ENCODE data around the gene PER2. TPM values are rescaled to one million over a fixed set of nuclear protein-coding genes. Genes with fewer than 3 reads are reported as not detected.

Gene PER2
- total and polyA plus RNA-seq, 2 of the 13 experiments (the other 11 are each of a cell fraction or from before 2014, with no cell fraction given), result 5.1 to 9.4 TPM

- TF ChIP-seq PRDM4 (CRISPR knock-in tag; IDR thresholded peaks at IDR 0.05; ENCODE audit: borderline replicate concordance) (no peak), ZSCAN30 (CRISPR knock-in tag; IDR thresholded peaks at IDR 0.05) (no peak), TCF12 (IDR thresholded peaks at IDR 0.05) (no peak), TCF12 (CRISPR knock-in tag; IDR thresholded peaks at IDR 0.05) (no peak), PLSCR1 (CRISPR knock-in tag; IDR thresholded peaks at IDR 0.05; ENCODE audit: borderline replicate concordance) (no peak), JARID2 (CRISPR knock-in tag; IDR thresholded peaks at IDR 0.05; ENCODE audit: insufficient replicate concordance) (no peak), BHLHE40 (IDR thresholded peaks at IDR 0.05; ENCODE audit: low read length) (no peak), HOXA3 (CRISPR knock-in tag; IDR thresholded peaks at IDR 0.05) (peak; percentile 55), TARDBP (CRISPR knock-in tag; IDR thresholded peaks at IDR 0.05) (no peak)
- TF ChIP-seq, protein P1, sequence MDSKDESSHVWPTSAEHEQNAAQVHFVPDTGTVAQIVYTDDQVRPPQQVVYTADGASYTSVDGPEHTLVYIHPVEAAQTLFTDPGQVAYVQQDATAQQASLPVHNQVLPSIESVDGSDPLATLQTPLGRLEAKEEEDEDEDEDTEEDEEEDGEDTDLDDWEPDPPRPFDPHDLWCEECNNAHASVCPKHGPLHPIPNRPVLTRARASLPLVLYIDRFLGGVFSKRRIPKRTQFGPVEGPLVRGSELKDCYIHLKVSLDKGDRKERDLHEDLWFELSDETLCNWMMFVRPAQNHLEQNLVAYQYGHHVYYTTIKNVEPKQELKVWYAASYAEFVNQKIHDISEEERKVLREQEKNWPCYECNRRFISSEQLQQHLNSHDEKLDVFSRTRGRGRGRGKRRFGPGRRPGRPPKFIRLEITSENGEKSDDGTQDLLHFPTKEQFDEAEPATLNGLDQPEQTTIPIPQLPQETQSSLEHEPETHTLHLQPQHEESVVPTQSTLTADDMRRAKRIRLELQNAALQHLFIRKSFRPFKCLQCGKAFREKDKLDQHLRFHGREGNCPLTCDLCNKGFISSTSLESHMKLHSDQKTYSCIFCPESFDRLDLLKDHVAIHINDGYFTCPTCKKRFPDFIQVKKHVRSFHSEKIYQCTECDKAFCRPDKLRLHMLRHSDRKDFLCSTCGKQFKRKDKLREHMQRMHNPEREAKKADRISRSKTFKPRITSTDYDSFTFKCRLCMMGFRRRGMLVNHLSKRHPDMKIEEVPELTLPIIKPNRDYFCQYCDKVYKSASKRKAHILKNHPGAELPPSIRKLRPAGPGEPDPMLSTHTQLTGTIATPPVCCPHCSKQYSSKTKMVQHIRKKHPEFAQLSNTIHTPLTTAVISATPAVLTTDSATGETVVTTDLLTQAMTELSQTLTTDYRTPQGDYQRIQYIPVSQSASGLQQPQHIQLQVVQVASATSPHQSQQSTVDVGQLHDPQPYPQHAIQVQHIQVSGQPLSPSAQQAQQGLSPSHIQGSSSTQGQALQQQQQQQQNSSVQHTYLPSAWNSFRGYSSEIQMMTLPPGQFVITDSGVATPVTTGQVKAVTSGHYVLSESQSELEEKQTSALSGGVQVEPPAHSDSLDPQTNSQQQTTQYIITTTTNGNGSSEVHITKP (CRISPR knock-in tag; IDR thresholded peaks at IDR 0.05; ENCODE audit: low read depth), result no peak
Observed at GRCh38 chr2:238239863-238240756, 48.3 kb downstream of the PER2 start, which contains the start of gene HES6 (continued).
